CD4-positive, alpha-beta T cell treated with Interleukin-15 for 4 hours (primary cell): Measurements from ENCODE around the gene IL13RA2.

Source experiments
- DNase-seq: peaks from one replicate; pipeline ENCODE4 v3.0.0-alpha.2; 2020; ENCODE audit warnings: low spot score

The IL13RA2 gene

DNA sequence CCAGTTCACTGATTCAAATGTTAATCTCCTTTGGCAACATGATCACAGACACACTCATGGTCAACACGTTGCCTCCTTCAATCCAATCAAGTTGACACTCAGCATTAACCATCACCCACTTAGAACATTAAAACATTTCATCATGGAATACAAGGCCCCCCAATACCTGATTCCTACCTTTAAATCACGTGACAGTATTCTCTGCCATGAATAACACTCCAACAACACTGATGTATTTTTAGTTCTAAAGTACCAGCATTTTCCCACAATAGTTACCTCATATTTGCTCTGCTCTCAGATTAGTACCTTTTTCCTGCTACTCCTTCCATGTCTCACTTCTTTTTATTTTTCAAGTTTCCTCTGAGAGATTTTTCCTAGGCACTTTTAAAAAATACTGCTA, 19.6 kb downstream of the IL13RA2 start:
- DNase-seq: no peak

DNA sequence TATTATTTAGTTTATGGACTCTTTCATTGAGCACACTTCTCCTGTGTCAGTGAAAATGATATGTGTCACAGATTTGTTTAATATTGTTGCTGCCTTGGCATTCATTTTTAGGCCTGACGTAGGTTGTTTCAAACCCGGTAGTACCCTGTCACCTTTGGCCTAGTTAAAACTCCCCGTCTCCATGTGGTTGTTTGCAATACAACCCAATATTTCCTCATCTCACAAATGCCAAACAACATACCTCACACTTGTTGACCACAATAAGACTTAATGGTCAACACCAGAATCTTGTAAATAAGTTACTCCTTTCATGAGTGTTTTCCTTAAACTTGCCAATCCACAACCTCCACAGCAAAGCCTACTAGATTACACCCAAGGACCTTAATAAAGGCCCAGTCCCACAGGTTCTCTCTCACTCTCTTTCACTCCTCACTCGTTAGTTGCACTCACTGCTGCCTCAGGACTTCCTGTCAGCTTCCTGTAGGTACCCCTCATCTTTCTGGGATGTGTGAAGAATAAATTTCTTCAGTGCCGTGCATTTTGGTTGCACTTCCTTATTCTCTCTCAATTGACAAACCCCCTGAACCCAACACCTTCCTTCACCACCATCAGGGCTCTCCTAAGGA, 31.3 kb downstream of the IL13RA2 start:
- DNase-seq: no peak

- no peak for DNase-seq
Measured at GRCh38 chrX:114976292-114976691, 41.1 kb downstream of the IL13RA2 start.

- no peak for DNase-seq
Measured at GRCh38 chrX:114973013-114973412, 44.4 kb downstream of the IL13RA2 start.

DNA sequence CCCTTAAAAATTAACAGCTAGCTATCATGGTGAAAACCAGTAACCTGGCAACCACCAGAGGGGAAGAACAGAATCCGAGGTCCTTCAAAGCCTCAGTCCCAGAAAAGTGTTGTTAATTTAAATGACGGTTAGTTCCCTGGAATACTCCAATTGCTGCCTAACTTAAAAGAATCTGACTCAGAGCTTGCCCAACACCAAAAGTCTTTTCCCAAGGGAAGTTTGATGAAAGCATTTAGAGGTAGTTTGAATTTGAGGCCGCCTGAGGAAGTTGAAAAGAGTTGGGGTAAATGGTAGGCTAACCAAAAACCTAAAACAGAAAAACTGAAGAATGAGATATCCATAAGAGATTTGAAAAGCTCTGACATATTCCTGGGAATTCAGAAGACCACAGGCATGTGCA, 46.6 kb downstream of the IL13RA2 start:
- no peak for DNase-seq

DNA sequence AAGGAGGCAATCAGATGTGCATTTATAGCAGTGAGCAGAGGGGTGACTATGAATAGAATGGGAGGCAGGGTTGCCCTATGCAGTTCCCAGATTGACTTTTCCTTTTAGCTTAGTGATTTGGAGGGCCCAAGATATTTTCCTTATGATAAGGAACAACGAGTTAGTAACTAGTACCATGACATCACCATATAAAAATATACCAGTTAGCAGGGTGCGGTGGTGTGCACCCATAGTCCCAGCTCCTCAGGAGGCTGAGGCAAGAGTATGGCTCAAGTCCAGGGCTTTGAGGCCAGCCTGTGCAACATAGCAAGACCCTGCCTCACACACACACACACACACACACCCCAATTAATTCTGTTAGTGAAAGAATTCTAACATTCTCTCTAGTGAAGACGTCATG, 53.0 kb downstream of the IL13RA2 start:
- DNase-seq: no peak

DNA sequence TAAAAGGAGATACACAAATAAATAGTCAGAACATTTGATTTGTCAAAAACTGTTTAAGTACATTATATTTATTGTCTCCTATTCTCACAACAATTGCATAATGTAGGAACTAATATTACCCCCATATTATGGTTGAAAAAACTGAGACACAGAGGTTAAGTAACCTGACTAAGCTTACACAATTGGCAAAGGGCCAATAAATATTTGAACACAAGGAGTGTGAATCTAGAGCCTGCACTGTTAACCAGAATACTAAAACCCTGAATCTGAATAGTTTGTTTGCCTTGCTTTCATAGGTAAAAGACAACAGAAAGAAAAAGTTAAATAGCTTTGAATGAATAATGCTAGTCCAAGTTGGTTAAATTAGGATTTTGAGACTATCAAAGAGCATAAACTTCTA, 55.2 kb downstream of the IL13RA2 start:
- no peak for DNase-seq

- DNase-seq: no peak
Measured at GRCh38 chrX:114959729-114960128, 57.7 kb downstream of the IL13RA2 start.
